ENCODE measurements around the gene TPRN. TPM values are rescaled to one million over a fixed set of nuclear protein-coding genes. Genes with fewer than 3 reads are reported as not detected.

TPRN gene
- total and polyA plus RNA-seq, 2 donors (not counting 1 experiment from before 2014, with no cell fraction given) = 1.6 to 5.8 TPM

DNA sequence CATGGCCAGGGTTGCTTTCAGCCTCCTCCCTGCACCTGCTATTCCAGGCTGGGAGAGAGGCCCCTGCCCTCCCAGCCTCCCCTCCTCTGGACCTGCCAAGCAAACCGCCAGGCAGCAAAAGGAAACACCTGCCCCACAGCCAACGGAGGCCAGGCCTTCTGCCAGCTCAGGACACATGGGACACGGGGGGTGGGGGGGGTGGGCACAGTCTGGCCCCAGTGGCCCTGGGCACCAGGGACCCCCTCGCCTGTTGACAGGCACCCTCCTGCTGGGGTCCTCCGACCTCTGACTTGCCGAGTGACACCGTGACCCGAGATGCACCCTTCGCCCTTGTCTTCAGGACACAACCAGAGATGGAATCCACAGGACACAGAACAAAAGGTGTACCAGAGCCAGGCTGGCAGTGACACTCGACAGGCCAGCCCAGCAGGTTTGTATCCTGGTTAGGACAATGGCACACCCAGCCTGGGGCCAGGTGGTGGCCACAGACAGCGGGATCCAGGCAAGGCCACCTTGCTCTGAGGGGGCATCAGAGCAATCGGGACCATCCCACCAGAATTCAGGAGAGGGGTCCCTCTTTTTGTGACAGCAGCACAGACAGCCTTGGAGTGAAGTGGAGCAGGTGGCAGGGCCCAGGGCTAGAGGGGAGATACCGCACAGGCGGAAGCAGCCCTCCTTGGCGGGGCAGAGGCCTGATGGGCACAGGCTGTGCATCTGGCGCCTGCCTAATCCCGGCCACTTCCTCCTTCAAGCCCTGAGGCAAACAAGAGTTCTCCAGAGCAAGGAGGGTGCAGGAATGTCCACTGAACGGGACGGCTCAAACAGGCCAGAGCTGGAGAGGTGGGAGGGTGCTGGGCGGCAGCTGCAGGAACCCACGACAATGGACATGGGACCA is 27.4 kb downstream of the TPRN start:
- no peaks in the 10 kb centered on the region for H4K20me1 ChIP-seq (ENCODE audit: control insufficient read depth, extremely low read depth, insufficient read depth, low read length)
- no peak overlapping the region for H3K4me3 ChIP-seq (replicated peaks in 1 of 4; ENCODE audit: control extremely low read depth in 1 of 4, insufficient read depth in 1 of 4, low read depth in 3 of 4, low read length in 4 of 4)
- H3K36me3 ChIP-seq (ENCODE audit: control insufficient read depth, insufficient read depth, low read length) = peaks cover 3% of the 10 kb centered on the region
- H2AFZ ChIP-seq (ENCODE audit: low read length) = no peak overlapping the region
- H3K27me3 ChIP-seq (ENCODE audit: control insufficient read depth, insufficient read depth, low read length) = peaks cover 21% of the 10 kb centered on the region
- no peak overlapping the region for H3K9ac ChIP-seq (ENCODE audit: insufficient read depth, low read length)
- DNase-seq (ENCODE audit: low read depth in 2 of 2) = no peak
- H3K4me2 ChIP-seq (ENCODE audit: extremely low read depth, insufficient read depth, low read length) = no peak overlapping the region
- no peak for TF ChIP-seq EZH2 (IDR thresholded peaks at IDR 0.05; ENCODE audit: low read length, missing control alignments)
- no peak for TF ChIP-seq CTCF (conservative IDR thresholded peaks at IDR 0.05 in 1 of 2, IDR thresholded peaks at IDR 0.05 in 1 of 2; ENCODE audit: low read depth in 1 of 2, low read length in 2 of 2)
- no peaks in the 10 kb centered on the region for H3K9me3 ChIP-seq (ENCODE audit: control insufficient read depth, insufficient read depth, low read depth, low read length)
- no peaks in the 10 kb centered on the region for H3K79me2 ChIP-seq (ENCODE audit: control insufficient read depth, insufficient read depth, low read length)
- no peak overlapping the region for H3K27ac ChIP-seq (ENCODE audit: insufficient read depth, low read length)
- H3K4me1 ChIP-seq (ENCODE audit: control insufficient read depth, extremely low read depth, insufficient read depth, low read length) = no peaks in the 10 kb centered on the region

DNA sequence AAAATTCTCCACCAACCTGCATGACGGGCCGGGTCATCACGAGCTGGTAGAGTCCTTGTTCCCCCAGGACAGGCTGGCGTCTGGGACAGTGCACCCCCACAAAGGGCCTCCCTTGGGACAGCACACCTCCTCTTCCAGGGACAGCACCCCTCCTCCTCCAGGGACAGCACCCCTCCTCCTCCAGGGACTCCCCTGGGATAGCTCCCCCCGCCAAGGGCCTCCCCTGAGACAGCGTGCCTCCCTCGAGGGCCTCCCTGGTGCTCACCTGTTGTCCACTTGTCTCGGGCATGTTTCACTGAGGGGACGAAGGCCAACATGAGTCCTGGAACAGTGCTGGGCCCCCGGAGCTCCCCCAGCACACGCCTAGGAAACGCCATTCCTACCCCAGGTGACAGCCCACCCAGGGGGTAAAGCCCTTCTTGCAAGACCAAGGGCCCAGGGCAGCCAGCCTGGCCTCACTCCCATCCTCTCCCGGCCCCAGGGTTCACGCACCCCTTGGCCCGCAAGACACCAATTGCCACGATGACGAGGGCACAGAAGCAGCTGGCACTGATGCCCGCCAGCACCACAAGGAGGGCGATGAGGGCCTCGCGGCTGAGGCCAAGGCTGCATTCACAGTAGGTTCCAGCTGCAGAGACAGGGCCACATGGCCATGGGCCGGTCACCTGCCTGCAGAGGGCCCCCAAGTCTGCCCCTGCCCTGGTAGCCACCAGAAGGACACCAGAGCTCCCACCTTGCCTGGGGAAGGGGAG is 29.2 kb downstream of the TPRN start:
- Histone ChIP-seq H3K27ac (ENCODE audit: insufficient read depth, low read length) (no peak overlapping the region), H3K4me2 (ENCODE audit: extremely low read depth, insufficient read depth, low read length) (no peak overlapping the region), H3K9me3 (ENCODE audit: control insufficient read depth, insufficient read depth, low read depth, low read length) (no peaks in the 10 kb centered on the region), H3K36me3 (ENCODE audit: control insufficient read depth, insufficient read depth, low read length) (no peaks in the 10 kb centered on the region), H2AFZ (ENCODE audit: low read length) (no peak overlapping the region), H3K27me3 (ENCODE audit: control insufficient read depth, insufficient read depth, low read length) (peaks cover 31% of the 10 kb centered on the region), H3K9ac (ENCODE audit: insufficient read depth, low read length) (no peak overlapping the region), H3K4me3 (replicated peaks in 1 of 4; ENCODE audit: control extremely low read depth in 1 of 4, insufficient read depth in 1 of 4, low read depth in 3 of 4, low read length in 4 of 4) (no peak overlapping the region), H3K4me1 (ENCODE audit: control insufficient read depth, extremely low read depth, insufficient read depth, low read length) (no peaks in the 10 kb centered on the region), H4K20me1 (ENCODE audit: control insufficient read depth, extremely low read depth, insufficient read depth, low read length) (no peaks in the 10 kb centered on the region), H3K79me2 (ENCODE audit: control insufficient read depth, insufficient read depth, low read length) (no peaks in the 10 kb centered on the region)
- no peak for DNase-seq (ENCODE audit: low read depth in 2 of 2)
- TF ChIP-seq CTCF (conservative IDR thresholded peaks at IDR 0.05 in 1 of 2, IDR thresholded peaks at IDR 0.05 in 1 of 2; ENCODE audit: low read depth in 1 of 2, low read length in 2 of 2) (no peak), EZH2 (IDR thresholded peaks at IDR 0.05; ENCODE audit: low read length, missing control alignments) (no peak)

DNA sequence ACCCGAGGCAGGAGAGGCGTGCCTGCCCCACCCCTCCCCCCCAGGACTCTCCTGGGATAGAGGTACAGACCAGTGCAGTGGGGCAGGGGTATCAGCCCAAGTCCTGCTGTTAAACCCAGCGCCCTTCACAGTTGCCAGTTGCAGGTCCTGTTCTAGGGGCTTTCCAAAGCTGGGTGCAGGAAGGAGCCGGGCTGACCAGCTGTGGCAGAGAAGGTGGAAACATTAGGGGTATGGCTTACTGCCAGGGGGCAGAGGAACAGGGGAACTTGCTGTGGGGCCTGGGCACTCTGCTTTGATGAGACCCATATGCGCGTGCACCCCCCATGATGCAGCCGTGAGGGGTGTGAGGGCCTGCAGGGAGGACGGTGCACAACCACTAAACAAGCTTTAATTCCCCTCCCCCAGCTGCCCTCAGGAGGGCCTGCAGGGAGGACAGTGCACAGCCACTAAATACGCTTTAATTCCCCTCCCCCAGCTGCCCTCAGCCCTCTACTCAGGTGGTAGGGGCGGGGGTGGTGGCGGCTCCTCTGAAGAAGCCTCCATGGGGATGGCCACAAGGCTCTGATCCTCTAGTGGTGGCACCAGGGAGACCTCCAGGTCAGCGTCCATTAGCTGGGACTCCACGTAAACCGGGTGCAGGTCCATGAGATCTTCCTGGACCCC is 29.9 kb downstream of the TPRN start:
- H3K36me3 ChIP-seq (ENCODE audit: control insufficient read depth, insufficient read depth, low read length) = no peaks in the 10 kb centered on the region
- peaks cover 32% of the 10 kb centered on the region for H3K27me3 ChIP-seq (ENCODE audit: control insufficient read depth, insufficient read depth, low read length)
- H3K4me3 ChIP-seq (replicated peaks in 1 of 4; ENCODE audit: control extremely low read depth in 1 of 4, insufficient read depth in 1 of 4, low read depth in 3 of 4, low read length in 4 of 4) = no peak overlapping the region
- H3K27ac ChIP-seq (ENCODE audit: insufficient read depth, low read length) = no peak overlapping the region
- no peaks in the 10 kb centered on the region for H3K9me3 ChIP-seq (ENCODE audit: control insufficient read depth, insufficient read depth, low read depth, low read length)
- H4K20me1 ChIP-seq (ENCODE audit: control insufficient read depth, extremely low read depth, insufficient read depth, low read length) = no peaks in the 10 kb centered on the region
- H3K9ac ChIP-seq (ENCODE audit: insufficient read depth, low read length) = no peak overlapping the region
- no peak for DNase-seq (ENCODE audit: low read depth in 2 of 2)
- no peak overlapping the region for H3K4me2 ChIP-seq (ENCODE audit: extremely low read depth, insufficient read depth, low read length)
- no peak overlapping the region for H2AFZ ChIP-seq (ENCODE audit: low read length)
- TF ChIP-seq EZH2 (IDR thresholded peaks at IDR 0.05; ENCODE audit: low read length, missing control alignments) = no peak
- no peak for TF ChIP-seq CTCF (conservative IDR thresholded peaks at IDR 0.05 in 1 of 2, IDR thresholded peaks at IDR 0.05 in 1 of 2; ENCODE audit: low read depth in 1 of 2, low read length in 2 of 2)
- H3K4me1 ChIP-seq (ENCODE audit: control insufficient read depth, extremely low read depth, insufficient read depth, low read length) = no peaks in the 10 kb centered on the region
- no peaks in the 10 kb centered on the region for H3K79me2 ChIP-seq (ENCODE audit: control insufficient read depth, insufficient read depth, low read length)
